PC-3 (cell line): ENCODE measurements around the gene ATP6V1G2. TPM values are rescaled to one million over a fixed set of nuclear protein-coding genes. Genes with fewer than 3 reads are reported as not detected.

Experiments used
- ATAC-seq: fragments of 200-7000 bp; cut with Tn5 transposase; 2 replicates; pipeline ENCODE4 v1.9.1; 2020; ENCODE audit warnings: mild to moderate bottlenecking, moderate library complexity
- BruUV-seq: library from RNA; stranded (reverse); fragments of 400-500 nt; replicated peaks from 2 replicates; lab custom pipeline; 2021; lab: Mats Ljungman, UMichigan
- CTCF ChIA-PET: fragments of 300-600 bp; sonication (Branson Sonifier 250); formaldehyde crosslinking; loops from one replicate; lab custom pipeline; 2022; ENCODE audit warnings: antibody characterized with exemption; lab: Charles Lee
- POLR2A ChIA-PET: fragments of 300-600 bp; sonication (Branson Sonifier 250); formaldehyde crosslinking; loops from one replicate; lab custom pipeline; 2022; ENCODE audit warnings: antibody characterized with exemption; ENCODE audit not compliant: unreplicated experiment; lab: Charles Lee
- DNase-seq: peaks from one replicate; pipeline ENCODE4 v3.0.0-alpha.2; 2015
- H2AFZ ChIP-seq: fragments of 300-600 bp; sonication (generic); 2 replicates; pipeline ENCODE4 v1.6.0; 2016; ENCODE audit warnings: antibody characterized with exemption, low read length
- H3F3A ChIP-seq: fragments of 300-600 bp; sonication (generic); one replicate; pipeline ENCODE4 v1.6.0; 2017; ENCODE audit warnings: antibody characterized with exemption, low read length, control low read depth, mild to moderate bottlenecking; ENCODE audit not compliant: unreplicated experiment
- H3K27ac ChIP-seq: fragments of 300-600 bp; sonication (generic); 2 replicates; pipeline ENCODE4 v1.5.1; 2016; ENCODE audit warnings: mild to moderate bottlenecking, low read length
- H3K27me3 ChIP-seq: fragments of 300-600 bp; sonication (generic); 2 replicates; pipeline ENCODE4 v1.6.1; 2016; ENCODE audit warnings: low read length, mixed read lengths
- H3K36me3 ChIP-seq: fragments of 300-600 bp; sonication (generic); 2 replicates; pipeline ENCODE4 v1.6.1; 2016; ENCODE audit warnings: low read depth, mixed run types, low read length, mixed read lengths
- H3K4me1 ChIP-seq: fragments of 300-600 bp; sonication (generic); 2 replicates; pipeline ENCODE4 v1.5.1; 2016; ENCODE audit warnings: low read length; ENCODE audit not compliant: insufficient read depth
- H3K4me2 ChIP-seq: fragments of 300-600 bp; sonication (generic); 2 replicates; pipeline ENCODE4 v1.6.0; 2016; ENCODE audit warnings: low read length
- H3K4me3 ChIP-seq: fragments of 300-600 bp; sonication (generic); 2 replicates; pipeline ENCODE4 v1.5.1; 2016; ENCODE audit warnings: mild to moderate bottlenecking, low read length, mixed read lengths
- H3K79me2 ChIP-seq: fragments of 300-600 bp; sonication (generic); 2 replicates; pipeline ENCODE4 v1.6.1; 2017; ENCODE audit warnings: low read length, mixed read lengths
- H3K9ac ChIP-seq: fragments of 300-600 bp; sonication (generic); 2 replicates; pipeline ENCODE4 v1.6.0; 2016; ENCODE audit warnings: mild to moderate bottlenecking, low read length
- H3K9me2 ChIP-seq: fragments of 300-600 bp; sonication (generic); replicated peaks from 2 replicates; pipeline ENCODE4 v1.6.1; 2016; ENCODE audit warnings: mixed run types, low read length, mixed read lengths
- H3K9me3 ChIP-seq: fragments of 300-600 bp; sonication (generic); 2 replicates; pipeline ENCODE4 v1.6.1; 2016; ENCODE audit warnings: low read length, mixed read lengths
- H4K20me1 ChIP-seq: fragments of 300-600 bp; sonication (generic); 2 replicates; pipeline ENCODE4 v1.6.1; 2016; ENCODE audit warnings: low read length, mixed read lengths
- EZH2 ChIP-seq: fragments of 300-600 bp; sonication (generic); IDR thresholded peaks from one replicate; pipeline ENCODE4 v1.6.1; 2017; ENCODE audit warnings: antibody characterized with exemption, mild to moderate bottlenecking, low read length; ENCODE audit not compliant: unreplicated experiment
- EZH2phosphoT487 ChIP-seq: fragments of 300-600 bp; sonication (generic); IDR thresholded peaks from 2 replicates; pipeline ENCODE4 v1.6.1; 2018; ENCODE audit warnings: mild to moderate bottlenecking, antibody characterized with exemption, low read length, borderline replicate concordance
- intact Hi-C: fragments of 100-400 bp; cut with micrococcal nuclease; formaldehyde crosslinking; loops from 2 replicates; pipeline ENCODE4 v1.9.0; 2023
- total RNA-seq: library from RNA; depleted of rRNA; stranded (reverse); fragments of >200 nt; gene quantifications from 2 replicates; pipeline ENCODE4 v1.2.3, GENCODE V29; 2014
- TF ChIP-seq, protein P1 (sequence below): fragments of 300-600 bp; sonication (generic); conservative IDR thresholded peaks from 2 replicates; pipeline ENCODE4 v1.5.1; 2017; ENCODE audit warnings: antibody characterized with exemption, low read depth, mild to moderate bottlenecking, low read length

Gene ATP6V1G2
- total RNA-seq, 1 experiment from 2014 or later = 1.2 TPM

DNA sequence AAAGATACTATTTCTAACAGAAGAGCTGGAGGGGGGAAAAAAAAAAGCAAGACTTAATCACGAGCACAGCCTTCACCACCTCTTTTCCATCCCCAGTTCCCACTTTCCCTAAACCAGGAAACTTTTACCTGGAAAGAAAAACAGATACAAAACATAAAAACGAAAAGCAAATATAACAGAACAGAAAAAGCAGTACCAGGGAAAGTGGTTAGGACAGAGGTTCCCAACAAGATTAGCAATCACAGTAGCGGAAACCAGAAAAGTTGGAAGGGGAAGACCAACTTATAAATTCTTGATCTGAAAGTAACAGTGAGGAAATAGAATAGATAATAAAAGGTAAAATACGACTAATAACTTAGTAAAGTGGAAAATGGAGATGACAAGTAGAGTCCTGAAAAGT lies 5.8 kb downstream of the ATP6V1G2 start:
- Histone ChIP-seq H3K4me2 (peak overlapping the region; percentile 92), H4K20me1 (peaks cover 50% of the 10 kb centered on the region), H3K27ac (peak overlapping the region; percentile 90; the same call in 1 of the 2 replicates), H3K27me3 (no peaks in the 10 kb centered on the region), H3K4me1 (peaks cover 26% of the 10 kb centered on the region), H3K9me2 (no peaks in the 10 kb centered on the region), H3K9ac (peak overlapping the region; percentile 99), H3K79me2 (peaks cover 72% of the 10 kb centered on the region), H2AFZ (no peak overlapping the region), H3F3A (no peaks in the 10 kb centered on the region), H3K4me3 (peak overlapping the region; percentile 92), H3K36me3 (peaks cover 47% of the 10 kb centered on the region), H3K9me3 (no peaks in the 10 kb centered on the region)
- DNase-seq = no peak
- intact Hi-C loops = no loop called here
- TF ChIP-seq EZH2 (no peak), EZH2phosphoT487 (no peak)
- TF ChIP-seq, protein P1, sequence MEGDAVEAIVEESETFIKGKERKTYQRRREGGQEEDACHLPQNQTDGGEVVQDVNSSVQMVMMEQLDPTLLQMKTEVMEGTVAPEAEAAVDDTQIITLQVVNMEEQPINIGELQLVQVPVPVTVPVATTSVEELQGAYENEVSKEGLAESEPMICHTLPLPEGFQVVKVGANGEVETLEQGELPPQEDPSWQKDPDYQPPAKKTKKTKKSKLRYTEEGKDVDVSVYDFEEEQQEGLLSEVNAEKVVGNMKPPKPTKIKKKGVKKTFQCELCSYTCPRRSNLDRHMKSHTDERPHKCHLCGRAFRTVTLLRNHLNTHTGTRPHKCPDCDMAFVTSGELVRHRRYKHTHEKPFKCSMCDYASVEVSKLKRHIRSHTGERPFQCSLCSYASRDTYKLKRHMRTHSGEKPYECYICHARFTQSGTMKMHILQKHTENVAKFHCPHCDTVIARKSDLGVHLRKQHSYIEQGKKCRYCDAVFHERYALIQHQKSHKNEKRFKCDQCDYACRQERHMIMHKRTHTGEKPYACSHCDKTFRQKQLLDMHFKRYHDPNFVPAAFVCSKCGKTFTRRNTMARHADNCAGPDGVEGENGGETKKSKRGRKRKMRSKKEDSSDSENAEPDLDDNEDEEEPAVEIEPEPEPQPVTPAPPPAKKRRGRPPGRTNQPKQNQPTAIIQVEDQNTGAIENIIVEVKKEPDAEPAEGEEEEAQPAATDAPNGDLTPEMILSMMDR = no peak
- no TSS peak for BruUV-seq
- ChIA-PET POLR2A (interaction anchor here (0.6 kb wide), 1 partner anchor 14 kb away, joined by 3 read pairs; no protein-coding TSS in a partner anchor), CTCF (no interaction called here)
- no peak for ATAC-seq

DNA sequence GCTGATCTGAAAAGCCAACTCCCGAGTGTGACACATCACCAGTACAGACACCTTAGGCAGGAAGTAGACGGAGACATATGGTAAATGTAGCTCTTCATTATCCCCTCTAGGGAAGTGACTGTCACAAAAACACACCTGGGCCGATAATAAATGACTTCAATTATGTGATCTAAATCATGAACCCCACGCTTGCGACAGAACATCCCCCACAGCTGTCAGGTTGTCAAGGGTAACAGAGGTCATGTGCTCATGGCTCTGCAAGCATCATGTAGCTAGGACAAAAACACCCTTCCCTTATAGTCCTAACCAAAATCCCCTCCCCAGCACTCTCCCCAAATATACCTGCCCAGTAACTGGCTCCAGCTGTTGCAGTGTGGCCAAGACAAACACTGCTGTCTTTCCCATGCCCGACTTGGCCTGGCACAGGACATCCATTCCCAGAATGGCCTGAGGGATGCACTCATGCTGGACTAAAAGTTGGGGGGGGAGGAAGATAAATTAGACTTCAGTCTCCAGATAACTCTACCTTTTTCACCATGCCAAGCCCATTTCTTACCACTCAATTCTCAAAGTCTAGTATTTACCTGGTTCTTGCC lies 7.5 kb downstream of the ATP6V1G2 start:
- Histone ChIP-seq H3K4me3 (peak overlapping the region; percentile 92), H3K79me2 (peaks cover 80% of the 10 kb centered on the region), H3F3A (no peaks in the 10 kb centered on the region), H3K4me1 (peaks cover 26% of the 10 kb centered on the region), H3K9me3 (no peaks in the 10 kb centered on the region), H3K9me2 (no peaks in the 10 kb centered on the region), H3K36me3 (peaks cover 63% of the 10 kb centered on the region), H3K9ac (0 out of 2 replicates have a peak overlapping the region, but pooled peaks have one; percentile 99), H3K27ac (no peak overlapping the region), H3K27me3 (no peaks in the 10 kb centered on the region), H3K4me2 (peak overlapping the region; percentile 92), H4K20me1 (peaks cover 62% of the 10 kb centered on the region), H2AFZ (no peak overlapping the region)
- intact Hi-C loops = no loop called here
- DNase-seq (no peak), ATAC-seq (no peak)
- POLR2A ChIA-PET = no interaction called here
- BruUV-seq = no TSS peak
- TF ChIP-seq, protein P1 = no peak
- CTCF ChIA-PET = no interaction called here

DNA sequence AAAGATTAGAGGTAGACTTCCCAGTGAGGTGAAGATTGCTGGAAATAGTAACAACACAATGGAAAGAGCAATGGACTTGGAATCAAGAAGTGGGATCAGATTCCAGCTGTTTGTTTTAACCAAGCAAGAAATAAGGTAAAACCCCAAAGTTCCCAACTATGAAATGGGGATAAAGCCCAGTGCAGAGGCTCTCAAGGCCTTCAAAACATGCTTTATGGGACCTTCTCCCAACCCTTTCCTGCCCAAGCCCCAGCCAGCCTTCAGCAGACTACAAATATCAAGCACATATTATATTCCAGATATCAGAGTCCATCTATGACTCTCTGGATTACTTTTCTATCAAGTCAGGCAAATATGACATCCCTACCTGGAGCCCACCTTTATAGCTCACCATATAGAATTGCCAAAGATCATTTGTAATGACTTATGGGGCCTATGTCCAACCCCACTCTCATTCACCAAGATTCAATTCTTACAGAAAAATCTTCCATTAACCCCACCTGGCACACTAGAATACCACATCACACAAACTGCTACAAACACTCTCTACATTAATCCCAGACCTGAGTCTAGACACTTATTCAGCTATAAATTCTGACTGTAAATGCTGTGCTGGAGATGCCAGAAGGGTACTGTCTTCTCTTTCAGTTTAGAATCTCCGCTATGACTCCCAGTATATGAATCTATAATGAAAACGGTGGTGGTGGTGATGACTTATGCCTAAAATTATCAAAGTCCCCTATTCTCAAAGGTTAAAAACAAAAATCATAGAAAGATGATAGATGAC lies 10.7 kb downstream of the ATP6V1G2 start:
- DNase-seq = no peak
- Histone ChIP-seq H3K9ac (no peak overlapping the region), H3K79me2 (peaks cover 59% of the 10 kb centered on the region), H3K4me2 (no peak overlapping the region), H3K27ac (no peak overlapping the region), H3F3A (no peaks in the 10 kb centered on the region), H3K27me3 (no peaks in the 10 kb centered on the region), H3K36me3 (peaks cover 95% of the 10 kb centered on the region), H3K9me2 (no peaks in the 10 kb centered on the region), H2AFZ (no peak overlapping the region), H3K9me3 (no peaks in the 10 kb centered on the region), H3K4me1 (peaks cover 20% of the 10 kb centered on the region), H4K20me1 (peaks cover 63% of the 10 kb centered on the region), H3K4me3 (no peak overlapping the region)
- no TSS peak for BruUV-seq
- POLR2A ChIA-PET = no interaction called here
- intact Hi-C loops = no loop called here
- CTCF ChIA-PET = no interaction called here
- no peak for TF ChIP-seq EZH2
- no peak for TF ChIP-seq EZH2phosphoT487
- TF ChIP-seq, protein P1 = no peak
- no peak for ATAC-seq
